KMS-11 (cell line): ENCODE data around the gene RBP5.

ENCODE experiments used
- H2AFZ ChIP-seq: fragments of 200-600 bp; sonication (generic); 2 replicates; pipeline ENCODE4 v1.6.1; 2016; ENCODE audit warnings: antibody characterized with exemption, mixed run types, low read depth
- H3K27ac ChIP-seq: fragments of 200-600 bp; sonication (generic); 2 replicates; pipeline ENCODE4 v1.6.1; 2016; ENCODE audit warnings: mild to moderate bottlenecking, mixed run types
- H3K27me3 ChIP-seq: fragments of 200-600 bp; sonication (generic); 2 replicates; pipeline ENCODE4 v1.6.1; 2017; ENCODE audit warnings: mild to moderate bottlenecking, low read depth, mixed run types, moderate library complexity; ENCODE audit not compliant: insufficient read depth
- H3K36me3 ChIP-seq: fragments of 200-600 bp; sonication (generic); 2 replicates; pipeline ENCODE4 v1.6.1; 2017; ENCODE audit warnings: mild to moderate bottlenecking, mixed run types; ENCODE audit not compliant: insufficient read depth
- H3K4me1 ChIP-seq: fragments of 200-600 bp; sonication (generic); 2 replicates; pipeline ENCODE4 v1.6.1; 2016; ENCODE audit warnings: mild to moderate bottlenecking, low read depth, mixed run types; ENCODE audit not compliant: poor library complexity, severe bottlenecking
- H3K4me2 ChIP-seq: fragments of 200-600 bp; sonication (generic); 2 replicates; pipeline ENCODE4 v1.7.0; 2016; ENCODE audit warnings: mild to moderate bottlenecking, mixed run types
- H3K4me3 ChIP-seq: fragments of 200-600 bp; sonication (generic); IDR thresholded peaks from 2 replicates; pipeline ENCODE4 v1.6.1; 2017; ENCODE audit warnings: low read depth, low read length, mixed read lengths; ENCODE audit not compliant: insufficient read depth
- H3K79me2 ChIP-seq: fragments of 200-600 bp; sonication (generic); 2 replicates; pipeline ENCODE4 v1.6.1; 2016; ENCODE audit warnings: low read depth, mixed run types; ENCODE audit not compliant: insufficient read depth
- H3K9ac ChIP-seq: fragments of 200-600 bp; sonication (generic); 2 replicates; pipeline ENCODE4 v1.6.1; 2016; ENCODE audit warnings: mild to moderate bottlenecking, mixed run types
- H4K20me1 ChIP-seq: fragments of 200-600 bp; sonication (generic); 2 replicates; pipeline ENCODE4 v1.6.1; 2016; ENCODE audit warnings: mild to moderate bottlenecking, mixed run types; ENCODE audit not compliant: insufficient read depth
- TF ChIP-seq, protein P1 (sequence below): fragments of 200-600 bp; sonication (generic); conservative IDR thresholded peaks from 2 replicates; pipeline ENCODE4 v1.6.1; 2017; ENCODE audit warnings: low read depth, mild to moderate bottlenecking, antibody characterized with exemption, low read length, moderate library complexity, mixed read lengths

The RBP5 gene

GRCh38 chr12:7092229-7092985, 36.3 kb downstream of the RBP5 start, which contains the start of gene C1R:
C1R (minus strand) TSS chr12:7092445; CDS start chr12:7092388, 57 bp downstream.
- H3K36me3 ChIP-seq, result no peaks in the 10 kb centered on the region
- H2AFZ ChIP-seq, result peak within 1 kb of the TSS; percentile 97
- TF ChIP-seq, protein P1, sequence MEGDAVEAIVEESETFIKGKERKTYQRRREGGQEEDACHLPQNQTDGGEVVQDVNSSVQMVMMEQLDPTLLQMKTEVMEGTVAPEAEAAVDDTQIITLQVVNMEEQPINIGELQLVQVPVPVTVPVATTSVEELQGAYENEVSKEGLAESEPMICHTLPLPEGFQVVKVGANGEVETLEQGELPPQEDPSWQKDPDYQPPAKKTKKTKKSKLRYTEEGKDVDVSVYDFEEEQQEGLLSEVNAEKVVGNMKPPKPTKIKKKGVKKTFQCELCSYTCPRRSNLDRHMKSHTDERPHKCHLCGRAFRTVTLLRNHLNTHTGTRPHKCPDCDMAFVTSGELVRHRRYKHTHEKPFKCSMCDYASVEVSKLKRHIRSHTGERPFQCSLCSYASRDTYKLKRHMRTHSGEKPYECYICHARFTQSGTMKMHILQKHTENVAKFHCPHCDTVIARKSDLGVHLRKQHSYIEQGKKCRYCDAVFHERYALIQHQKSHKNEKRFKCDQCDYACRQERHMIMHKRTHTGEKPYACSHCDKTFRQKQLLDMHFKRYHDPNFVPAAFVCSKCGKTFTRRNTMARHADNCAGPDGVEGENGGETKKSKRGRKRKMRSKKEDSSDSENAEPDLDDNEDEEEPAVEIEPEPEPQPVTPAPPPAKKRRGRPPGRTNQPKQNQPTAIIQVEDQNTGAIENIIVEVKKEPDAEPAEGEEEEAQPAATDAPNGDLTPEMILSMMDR, result peak; percentile 87
- peak within 1 kb of the TSS; percentile 77 for H3K4me2 ChIP-seq
- no peaks in the 10 kb centered on the region for H3K27me3 ChIP-seq
- H3K79me2 ChIP-seq, result no peaks in the 10 kb centered on the region
- no peak within 1 kb of the TSS for H3K27ac ChIP-seq
- peak within 1 kb of the TSS; percentile 54; the same call in 1 of the 2 replicates for H3K9ac ChIP-seq
- no peaks in the 10 kb centered on the region for H4K20me1 ChIP-seq
- H3K4me3 ChIP-seq, result no peak within 1 kb of the TSS
- peaks cover 8% of the 10 kb centered on the region for H3K4me1 ChIP-seq

GRCh38 chr12:7091660-7092228, 36.9 kb downstream of the RBP5 start:
- no peak overlapping the region for H3K27ac ChIP-seq
- no peaks in the 10 kb centered on the region for H3K79me2 ChIP-seq
- H3K9ac ChIP-seq, result peak overlapping the region; percentile 54; the same call in 1 of the 2 replicates
- no peak overlapping the region for H3K4me3 ChIP-seq
- peak overlapping the region; percentile 97; the same call in 1 of the 2 replicates for H2AFZ ChIP-seq
- H4K20me1 ChIP-seq, result no peaks in the 10 kb centered on the region
- peak overlapping the region; percentile 77 for H3K4me2 ChIP-seq
- TF ChIP-seq, protein P1, result no peak
- no peaks in the 10 kb centered on the region for H3K27me3 ChIP-seq
- H3K36me3 ChIP-seq, result no peaks in the 10 kb centered on the region
- H3K4me1 ChIP-seq, result peaks cover 8% of the 10 kb centered on the region

DNA sequence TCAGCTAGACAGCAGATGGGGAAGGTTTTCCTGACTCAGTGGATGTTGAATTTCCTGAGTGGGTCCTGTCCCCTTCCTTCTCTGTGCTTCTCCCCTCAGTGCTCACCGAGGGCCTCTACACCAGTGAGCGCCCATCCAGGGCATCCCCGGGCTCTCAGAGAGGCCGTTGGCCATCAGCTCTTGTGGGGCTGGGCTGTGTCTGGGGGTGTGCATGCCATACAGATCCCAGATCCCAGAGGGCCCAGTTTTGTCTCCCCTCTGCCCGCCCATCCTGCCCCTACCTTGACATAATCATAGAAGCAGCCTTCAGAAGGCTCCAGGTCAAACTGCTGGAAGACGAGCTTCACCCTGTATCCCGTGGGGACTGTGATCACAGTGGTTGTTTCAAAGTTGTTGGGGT, 37.5 kb downstream of the RBP5 start:
- Histone ChIP-seq H3K36me3 (no peaks in the 10 kb centered on the region), H3K4me1 (peaks cover 8% of the 10 kb centered on the region), H3K4me2 (no peak overlapping the region), H3K27ac (no peak overlapping the region), H3K79me2 (no peaks in the 10 kb centered on the region), H3K27me3 (no peaks in the 10 kb centered on the region), H2AFZ (no peak overlapping the region), H3K4me3 (no peak overlapping the region), H4K20me1 (no peaks in the 10 kb centered on the region), H3K9ac (no peak overlapping the region)
- TF ChIP-seq, protein P1, result no peak

DNA sequence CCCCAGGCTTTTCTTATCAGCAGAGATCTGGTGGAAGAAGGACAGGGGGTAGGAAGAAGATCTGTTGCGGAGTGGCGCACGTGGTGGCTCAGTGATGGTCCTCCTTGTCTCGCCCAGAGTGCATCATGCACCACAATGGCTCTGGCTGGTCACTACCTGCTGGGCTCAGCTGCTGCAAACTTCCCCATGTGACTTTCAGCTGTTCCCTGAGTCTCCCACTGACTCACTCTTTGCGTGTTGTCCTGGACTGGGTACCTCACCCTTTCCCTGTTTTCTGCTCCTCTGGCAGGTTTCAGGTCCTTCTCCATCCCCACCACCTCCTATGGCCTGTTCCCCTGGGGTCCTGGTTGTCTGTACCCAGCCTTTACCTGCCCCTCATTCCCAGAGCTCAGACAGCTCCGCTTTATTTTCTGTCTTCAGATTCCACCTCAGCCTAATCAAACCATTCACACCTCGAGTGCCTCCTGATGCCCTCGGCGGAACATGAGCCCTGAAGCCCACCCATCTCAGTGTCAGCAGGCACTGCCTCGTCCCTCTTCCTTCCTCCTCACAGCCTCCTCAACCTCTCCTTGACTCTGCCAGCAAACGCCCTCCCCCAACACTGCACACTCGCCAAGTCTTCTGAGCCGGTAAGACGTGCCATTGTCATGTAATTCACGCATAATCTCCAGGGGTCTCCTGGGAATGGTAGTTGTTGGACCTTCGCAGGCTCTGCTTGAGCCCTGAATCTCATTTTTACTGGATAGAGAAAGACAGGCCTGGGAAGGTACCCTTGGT, 38.3 kb downstream of the RBP5 start:
- TF ChIP-seq, protein P1, result no peak
- H3K4me1 ChIP-seq, result peaks cover 8% of the 10 kb centered on the region
- H3K36me3 ChIP-seq, result no peaks in the 10 kb centered on the region
- H3K4me3 ChIP-seq, result no peak overlapping the region
- H3K27ac ChIP-seq, result no peak overlapping the region
- H3K9ac ChIP-seq, result no peak overlapping the region
- H2AFZ ChIP-seq, result no peak overlapping the region
- H3K79me2 ChIP-seq, result no peaks in the 10 kb centered on the region
- no peak overlapping the region for H3K4me2 ChIP-seq
- no peaks in the 10 kb centered on the region for H4K20me1 ChIP-seq
- H3K27me3 ChIP-seq, result no peaks in the 10 kb centered on the region
